Hepatocyte (in vitro differentiated cells): ENCODE data around the gene CSPG4. TPM values are rescaled to one million over a fixed set of nuclear protein-coding genes. Genes with fewer than 3 reads are reported as not detected.

ENCODE experiments used
- DNase-seq: peaks from one replicate; pipeline ENCODE4 v3.0.0-alpha.2; 2016; ENCODE audit warnings: low spot score
- H2AFZ ChIP-seq: fragments of 200-600 bp; sonication (generic); 2 replicates; pipeline ENCODE4 v1.6.0; 2016; ENCODE audit warnings: antibody characterized with exemption, mild to moderate bottlenecking
- H3K27ac ChIP-seq: fragments of 200-600 bp; sonication (generic); 2 replicates; pipeline ENCODE4 v1.5.1; 2016; ENCODE audit warnings: mild to moderate bottlenecking
- H3K27me3 ChIP-seq: fragments of 200-600 bp; sonication (generic); 2 replicates; pipeline ENCODE4 v1.6.1; 2016
- H3K36me3 ChIP-seq: fragments of 200-600 bp; sonication (generic); replicated peaks from 2 replicates; pipeline ENCODE4 v1.5.1; 2016; ENCODE audit warnings: low read depth; ENCODE audit not compliant: insufficient read depth
- H3K4me1 ChIP-seq: fragments of 200-600 bp; sonication (generic); 2 replicates; pipeline ENCODE4 v1.5.1; 2016; ENCODE audit warnings: mild to moderate bottlenecking, moderate library complexity; ENCODE audit not compliant: insufficient read depth
- H3K4me2 ChIP-seq: fragments of 200-600 bp; sonication (generic); 2 replicates; pipeline ENCODE4 v1.6.0; 2016
- H3K4me3 ChIP-seq: fragments of 200-600 bp; sonication (generic); 2 replicates; pipeline ENCODE4 v1.5.1; 2016; ENCODE audit warnings: mild to moderate bottlenecking
- H3K79me2 ChIP-seq: fragments of 200-600 bp; sonication (generic); 2 replicates; pipeline ENCODE4 v1.6.0; 2017; ENCODE audit warnings: mild to moderate bottlenecking
- H3K9me2 ChIP-seq: fragments of 200-600 bp; sonication (generic); replicated peaks from 2 replicates; pipeline ENCODE4 v1.6.0; 2017; ENCODE audit warnings: mild to moderate bottlenecking; ENCODE audit not compliant: insufficient read depth
- H3K9me3 ChIP-seq: fragments of 200-600 bp; sonication (generic); 2 replicates; pipeline ENCODE4 v1.5.1; 2016; ENCODE audit warnings: low read depth, mild to moderate bottlenecking
- H4K20me1 ChIP-seq: fragments of 200-600 bp; sonication (generic); 2 replicates; pipeline ENCODE4 v1.6.0; 2016; ENCODE audit warnings: mild to moderate bottlenecking; ENCODE audit not compliant: insufficient read depth, poor library complexity, severe bottlenecking
- EZH2 ChIP-seq: fragments of 200-600 bp; sonication (generic); IDR thresholded peaks from 2 replicates; pipeline ENCODE4 v1.6.1; 2016; ENCODE audit warnings: antibody characterized with exemption, mild to moderate bottlenecking, borderline replicate concordance
- EZH2phosphoT487 ChIP-seq: fragments of 200-600 bp; sonication (generic); IDR thresholded peaks from one replicate; pipeline ENCODE4 v1.6.1; 2018; ENCODE audit warnings: antibody characterized with exemption, mild to moderate bottlenecking, low read depth, moderate library complexity; ENCODE audit not compliant: unreplicated experiment, severe bottlenecking
- WGBS: methylation state at CpG from one replicate; pipeline ENCODE4 v1.1.6; 2016; ENCODE audit warnings: low lambda C conversion rate; ENCODE audit errors: missing lambda C conversion rate; 5-methylcytosine and 5-hydroxymethylcytosine counted together
- polyA plus RNA-seq: library from polyadenylated mRNA; unstranded; fragments of >200 nt; fragmentation: Nextera tagmentation; extraction: Ambion mirVana; gene quantifications from 2 replicates; pipeline ENCODE4 v1.2.1, GENCODE V29; 2016
- total RNA-seq: library from RNA; depleted of rRNA; stranded (reverse); fragments of >200 nt; gene quantifications from 2 replicates; pipeline ENCODE4 v1.2.3, GENCODE V29; 2014
- TF ChIP-seq, protein P1 (sequence below): fragments of 200-600 bp; sonication (generic); IDR thresholded peaks from 2 replicates; pipeline ENCODE4 v1.5.1; 2016; ENCODE audit warnings: antibody characterized with exemption, mild to moderate bottlenecking; ENCODE audit not compliant: poor library complexity

CSPG4 gene
- total and polyA plus RNA-seq, 2 experiments from 2014 or later: 6.4 to 7.8 TPM

DNA sequence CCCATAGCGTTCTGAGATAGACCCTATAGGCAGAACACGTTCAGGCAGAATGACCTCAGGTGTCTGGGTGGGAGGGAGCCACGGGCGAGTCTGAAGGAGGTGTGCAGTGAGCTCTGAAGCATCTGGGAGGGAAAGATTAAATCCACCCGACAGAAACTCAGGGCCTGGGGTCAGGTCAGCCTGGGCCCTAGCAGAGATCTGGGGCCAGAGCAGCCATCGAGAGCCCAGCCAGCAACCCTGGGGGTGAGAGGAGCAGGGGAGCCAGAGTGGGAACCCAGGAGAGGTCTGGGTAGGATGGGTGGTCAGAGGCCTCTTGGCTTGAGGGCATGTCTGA is 42.8 kb downstream of the CSPG4 start:
- no peaks in the 10 kb centered on the region for H4K20me1 ChIP-seq
- DNase-seq: no peak
- H3K9me3 ChIP-seq: no peaks in the 10 kb centered on the region
- H2AFZ ChIP-seq: no peak overlapping the region
- peaks cover 52% of the 10 kb centered on the region for H3K4me1 ChIP-seq
- WGBS: 75% methylated on average over 6 of the region's 6 CpGs
- H3K4me3 ChIP-seq: no peak overlapping the region
- TF ChIP-seq, protein P1, sequence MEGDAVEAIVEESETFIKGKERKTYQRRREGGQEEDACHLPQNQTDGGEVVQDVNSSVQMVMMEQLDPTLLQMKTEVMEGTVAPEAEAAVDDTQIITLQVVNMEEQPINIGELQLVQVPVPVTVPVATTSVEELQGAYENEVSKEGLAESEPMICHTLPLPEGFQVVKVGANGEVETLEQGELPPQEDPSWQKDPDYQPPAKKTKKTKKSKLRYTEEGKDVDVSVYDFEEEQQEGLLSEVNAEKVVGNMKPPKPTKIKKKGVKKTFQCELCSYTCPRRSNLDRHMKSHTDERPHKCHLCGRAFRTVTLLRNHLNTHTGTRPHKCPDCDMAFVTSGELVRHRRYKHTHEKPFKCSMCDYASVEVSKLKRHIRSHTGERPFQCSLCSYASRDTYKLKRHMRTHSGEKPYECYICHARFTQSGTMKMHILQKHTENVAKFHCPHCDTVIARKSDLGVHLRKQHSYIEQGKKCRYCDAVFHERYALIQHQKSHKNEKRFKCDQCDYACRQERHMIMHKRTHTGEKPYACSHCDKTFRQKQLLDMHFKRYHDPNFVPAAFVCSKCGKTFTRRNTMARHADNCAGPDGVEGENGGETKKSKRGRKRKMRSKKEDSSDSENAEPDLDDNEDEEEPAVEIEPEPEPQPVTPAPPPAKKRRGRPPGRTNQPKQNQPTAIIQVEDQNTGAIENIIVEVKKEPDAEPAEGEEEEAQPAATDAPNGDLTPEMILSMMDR: no peak
- TF ChIP-seq EZH2phosphoT487 (no peak), EZH2 (no peak)
- H3K4me2 ChIP-seq: no peak overlapping the region
- no peaks in the 10 kb centered on the region for H3K27me3 ChIP-seq
- H3K27ac ChIP-seq: no peak overlapping the region
- H3K79me2 ChIP-seq: peaks cover 3% of the 10 kb centered on the region
- no peaks in the 10 kb centered on the region for H3K36me3 ChIP-seq
- H3K9me2 ChIP-seq: no peaks in the 10 kb centered on the region

- 90% methylated on average over 14 of the region's 14 CpGs for WGBS
- H4K20me1 ChIP-seq: no peaks in the 10 kb centered on the region
- H3K9me2 ChIP-seq: no peaks in the 10 kb centered on the region
- no peaks in the 10 kb centered on the region for H3K36me3 ChIP-seq
- peaks cover 54% of the 10 kb centered on the region for H3K4me1 ChIP-seq
- TF ChIP-seq, protein P1: no peak
- no peak for TF ChIP-seq EZH2
- TF ChIP-seq EZH2phosphoT487: no peak
- no peak for DNase-seq
- no peak overlapping the region for H3K4me2 ChIP-seq
- H3K9me3 ChIP-seq: no peaks in the 10 kb centered on the region
- no peaks in the 10 kb centered on the region for H3K27me3 ChIP-seq
- no peak overlapping the region for H2AFZ ChIP-seq
- H3K4me3 ChIP-seq: no peak overlapping the region
- peaks cover 3% of the 10 kb centered on the region for H3K79me2 ChIP-seq
- no peak overlapping the region for H3K27ac ChIP-seq
Observed at GRCh38 chr15:75669191-75669878, 43.3 kb downstream of the CSPG4 start.

DNA sequence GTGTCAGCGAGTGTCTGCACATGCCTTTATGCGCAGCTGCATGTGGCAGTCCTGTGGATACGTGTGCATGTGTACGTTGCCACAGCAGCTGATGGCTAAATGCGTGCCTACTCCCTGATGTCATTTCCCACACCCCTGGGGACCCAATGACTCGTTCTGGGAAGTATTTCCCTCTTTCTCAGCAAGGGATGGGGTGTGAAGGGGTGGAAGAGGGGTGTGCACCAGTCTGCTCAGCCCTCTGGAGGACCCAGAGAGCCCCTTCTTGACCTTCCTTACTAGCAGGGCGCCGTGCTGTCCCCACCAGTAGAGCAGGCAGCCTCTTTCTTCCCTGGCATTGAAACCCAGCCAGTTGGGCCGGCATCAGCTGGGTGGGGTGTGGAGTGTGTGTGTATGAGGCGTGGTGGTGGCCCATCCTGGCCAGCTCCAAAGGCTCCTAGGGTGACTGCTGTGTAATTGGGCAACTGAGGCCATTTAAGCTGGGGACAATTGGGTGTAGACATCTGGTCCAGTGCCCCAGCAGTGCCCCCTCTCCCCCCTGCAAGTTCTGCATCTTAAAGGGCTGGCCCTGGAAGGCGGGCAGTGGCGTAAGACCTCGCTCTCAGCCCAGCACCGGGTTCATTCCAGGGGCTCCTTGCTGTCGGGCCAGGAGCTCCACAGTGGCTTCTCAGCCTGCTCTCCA is 45.7 kb downstream of the CSPG4 start:
- peaks cover 3% of the 10 kb centered on the region for H3K79me2 ChIP-seq
- peak; percentile 51 for DNase-seq
- H2AFZ ChIP-seq: no peak overlapping the region
- WGBS: 78% methylated on average over 15 of the region's 15 CpGs
- H3K4me1 ChIP-seq: peaks cover 54% of the 10 kb centered on the region
- no peak overlapping the region for H3K4me2 ChIP-seq
- no peaks in the 10 kb centered on the region for H4K20me1 ChIP-seq
- peak overlapping the region; percentile 83 for H3K27ac ChIP-seq
- H3K9me3 ChIP-seq: no peaks in the 10 kb centered on the region
- TF ChIP-seq EZH2 (no peak), EZH2phosphoT487 (no peak)
- TF ChIP-seq, protein P1: no peak
- H3K36me3 ChIP-seq: no peaks in the 10 kb centered on the region
- H3K27me3 ChIP-seq: no peaks in the 10 kb centered on the region
- H3K4me3 ChIP-seq: no peak overlapping the region
- H3K9me2 ChIP-seq: no peaks in the 10 kb centered on the region
